Measurements from ENCODE around the gene TMEM94.

TMEM94 gene

GRCh38 chr17:75531721-75532072 is 75.3 kb downstream of the TMEM94 start:
- no peak for DNase-seq

- no peak for DNase-seq
Measured at GRCh38 chr17:75535119-75535537, 78.7 kb downstream of the TMEM94 start.

- no peak for DNase-seq
Measured at GRCh38 chr17:75535871-75536270, 79.4 kb downstream of the TMEM94 start.

GRCh38 chr17:75536366-75536765 is 79.9 kb downstream of the TMEM94 start:
- no peak for DNase-seq

- DNase-seq = no peak
Measured at GRCh38 chr17:75539967-75540729, 83.7 kb downstream of the TMEM94 start.

- DNase-seq = no peak
Measured at GRCh38 chr17:75540923-75541503, 84.6 kb downstream of the TMEM94 start.

- DNase-seq = no peak
Measured at GRCh38 chr17:75542229-75542628, 85.8 kb downstream of the TMEM94 start.

- no peak for DNase-seq
Measured at GRCh38 chr17:75542728-75543336, 86.4 kb downstream of the TMEM94 start.

- DNase-seq = no peak
Measured at GRCh38 chr17:75544250-75544649, 87.8 kb downstream of the TMEM94 start.

GRCh38 chr17:75546181-75546580 is 89.7 kb downstream of the TMEM94 start:
- DNase-seq = no peak

- DNase-seq = no peak
Measured at GRCh38 chr17:75547091-75547490, 90.7 kb downstream of the TMEM94 start.

- no peak for DNase-seq
Measured at GRCh38 chr17:75548813-75549212, 92.4 kb downstream of the TMEM94 start.

All from NCI-H146 (cell line).